IPS-18c (cell line): ENCODE measurements around the gene PIGB.
"Not testable (repeated sequence)": the region's sequence is repeated elsewhere in the genome, so short reads cannot be mapped to it uniquely, and the experiment has no call there.

Experiments used
- H3K4me3 ChIP-seq: 2 replicates; pipeline ENCODE4 v1.7.0; 2013; ENCODE audit warnings: low read depth, mild to moderate bottlenecking, low read length, moderate library complexity; ENCODE audit not compliant: insufficient read depth
- H3K9me3 ChIP-seq: one replicate; pipeline ENCODE4 v1.6.1; 2013; ENCODE audit warnings: mild to moderate bottlenecking, low read length, moderate library complexity; ENCODE audit not compliant: control insufficient read depth, insufficient read depth

The PIGB gene

GRCh38 chr15:55318588-55319494 is at the start of gene PIGB, which contains the start of gene PIGBOS1:
PIGB (plus strand) TSS chr15:55319222; CDS start chr15:55319251, 29 bp downstream.
PIGBOS1 (minus strand) TSS chr15:55319123; CDS start chr15:55317792, 1,331 bp downstream.
- Histone ChIP-seq H3K9me3 (no peaks in the 10 kb centered on the region), H3K4me3 (peak within 1 kb of the TSS; percentile 87)

- H3K4me3 ChIP-seq = no peak overlapping the region
Measured at GRCh38 chr15:55270291-55270690, 48.7 kb upstream of the PIGB start.

GRCh38 chr15:55276324-55276723 is 42.7 kb upstream of the PIGB start:
- Histone ChIP-seq H3K4me3 (no peak overlapping the region), H3K9me3 (no peaks in the 10 kb centered on the region)

More at GRCh38 chr15:55270291-55270690, 48.7 kb upstream of the PIGB start:
- H3K9me3 ChIP-seq = no peaks in the 10 kb centered on the region

GRCh38 chr15:55277116-55277564 is 41.9 kb upstream of the PIGB start:
- no peaks in the 10 kb centered on the region for H3K9me3 ChIP-seq
- H3K4me3 ChIP-seq = no peak overlapping the region

GRCh38 chr15:55277715-55278114 is 41.3 kb upstream of the PIGB start:
- Histone ChIP-seq H3K9me3 (no peaks in the 10 kb centered on the region), H3K4me3 (no peak overlapping the region)

GRCh38 chr15:55279100-55279745 is 39.8 kb upstream of the PIGB start:
- no peak overlapping the region for H3K4me3 ChIP-seq
- no peaks in the 10 kb centered on the region for H3K9me3 ChIP-seq

GRCh38 chr15:55279746-55280351 is 39.2 kb upstream of the PIGB start:
- H3K4me3 ChIP-seq = no peak overlapping the region

GRCh38 chr15:55280589-55280988 is 38.4 kb upstream of the PIGB start:
- H3K9me3 ChIP-seq, H3K4me3 ChIP-seq: not testable (repeated sequence)

More at GRCh38 chr15:55279746-55280351, 39.2 kb upstream of the PIGB start:
- no peaks in the 10 kb centered on the region for H3K9me3 ChIP-seq

GRCh38 chr15:55281517-55282228 is 37.3 kb upstream of the PIGB start:
- no peaks in the 10 kb centered on the region for H3K9me3 ChIP-seq
- no peak overlapping the region for H3K4me3 ChIP-seq

GRCh38 chr15:55282284-55282833 is 36.7 kb upstream of the PIGB start:
- Histone ChIP-seq H3K4me3 (no peak overlapping the region), H3K9me3 (no peaks in the 10 kb centered on the region)

GRCh38 chr15:55283379-55284147 is 35.5 kb upstream of the PIGB start:
- Histone ChIP-seq H3K9me3 (no peaks in the 10 kb centered on the region), H3K4me3 (no peak overlapping the region)

GRCh38 chr15:55284426-55284825 is 34.6 kb upstream of the PIGB start:
- Histone ChIP-seq H3K9me3 (no peaks in the 10 kb centered on the region), H3K4me3 (no peak overlapping the region)

GRCh38 chr15:55286442-55287189 is 32.4 kb upstream of the PIGB start:
- H3K4me3 ChIP-seq, H3K9me3 ChIP-seq: not testable (repeated sequence)

GRCh38 chr15:55288006-55288717 is 30.9 kb upstream of the PIGB start:
- Histone ChIP-seq H3K4me3 (no peak overlapping the region), H3K9me3 (no peaks in the 10 kb centered on the region)
